ENCODE results near the gene CATSPERZ. TPM values are rescaled to one million over a fixed set of nuclear protein-coding genes. Genes with fewer than 3 reads are reported as not detected.

CATSPERZ gene
- polyA plus RNA-seq, 1 donor from 2014 or later: not detected

GRCh38 chr11:64339754-64340408 is 39.7 kb downstream of the CATSPERZ start, which contains the start of gene CCDC88B:
TSS of gene CCDC88B (plus strand) at chr11:64340204. CDS start at chr11:64340267, 63 bp downstream.
- Histone ChIP-seq H3F3A (ENCODE audit: insufficient read depth, low read length, poor library complexity, severe bottlenecking) (no peaks in the 10 kb centered on the region), H3K4me2 (ENCODE audit: low read length) (no peak within 1 kb of the TSS), H3K36me3 (ENCODE audit: insufficient read depth, low read length) (no peaks in the 10 kb centered on the region), H2AFZ (ENCODE audit: low read depth, low read length) (no peak within 1 kb of the TSS), H3K4me3 (ENCODE audit: low read length) (no peak within 1 kb of the TSS), H3K9me2 (ENCODE audit: insufficient read depth, low read length) (no peaks in the 10 kb centered on the region), H3K79me2 (replicated peaks; ENCODE audit: insufficient read depth, low read length) (no peaks in the 10 kb centered on the region), H3K9ac (ENCODE audit: low read length) (no peak within 1 kb of the TSS), H3K9me3 (ENCODE audit: low read length) (no peaks in the 10 kb centered on the region), H3K27me3 (ENCODE audit: insufficient read depth, low read depth, low read length) (no peaks in the 10 kb centered on the region), H3K27ac (ENCODE audit: low read length) (no peak within 1 kb of the TSS), H4K20me1 (ENCODE audit: insufficient read depth) (no peaks in the 10 kb centered on the region)
- TF ChIP-seq MXI1 (conservative IDR thresholded peaks at IDR 0.05; ENCODE audit: poor library complexity, severe bottlenecking) (no peak), POLR2AphosphoS5 (IDR thresholded peaks at IDR 0.05) (no peak), RAD21 (conservative IDR thresholded peaks at IDR 0.05) (no peak), EP300 (conservative IDR thresholded peaks at IDR 0.05; ENCODE audit: poor library complexity, severe bottlenecking) (no peak), SMC3 (conservative IDR thresholded peaks at IDR 0.05; ENCODE audit: poor library complexity) (no peak), TAF1 (IDR thresholded peaks at IDR 0.05; ENCODE audit: low read depth) (no peak), EZH2 (IDR thresholded peaks at IDR 0.05; ENCODE audit: borderline replicate concordance, insufficient read depth, low read length, poor library complexity, severe bottlenecking) (no peak), REST (IDR thresholded peaks at IDR 0.05; ENCODE audit: borderline replicate concordance) (no peak)

GRCh38 chr11:64340671-64341335 is 40.6 kb downstream of the CATSPERZ start:
- Histone ChIP-seq H3K4me2 (ENCODE audit: low read length) (no peak overlapping the region), H3K36me3 (ENCODE audit: insufficient read depth, low read length) (no peaks in the 10 kb centered on the region), H3K9me3 (ENCODE audit: low read length) (no peaks in the 10 kb centered on the region), H3K9me2 (ENCODE audit: insufficient read depth, low read length) (no peaks in the 10 kb centered on the region), H4K20me1 (ENCODE audit: insufficient read depth) (no peaks in the 10 kb centered on the region), H2AFZ (ENCODE audit: low read depth, low read length) (no peak overlapping the region), H3K4me3 (ENCODE audit: low read length) (no peak overlapping the region), H3K79me2 (replicated peaks; ENCODE audit: insufficient read depth, low read length) (no peaks in the 10 kb centered on the region), H3F3A (ENCODE audit: insufficient read depth, low read length, poor library complexity, severe bottlenecking) (no peaks in the 10 kb centered on the region), H3K27ac (ENCODE audit: low read length) (no peak overlapping the region), H3K27me3 (ENCODE audit: insufficient read depth, low read depth, low read length) (no peaks in the 10 kb centered on the region), H3K9ac (ENCODE audit: low read length) (no peak overlapping the region)
- no peak for TF ChIP-seq EZH2 (IDR thresholded peaks at IDR 0.05; ENCODE audit: borderline replicate concordance, insufficient read depth, low read length, poor library complexity, severe bottlenecking)
- TF ChIP-seq TAF1 (IDR thresholded peaks at IDR 0.05; ENCODE audit: low read depth): no peak
- TF ChIP-seq MXI1 (conservative IDR thresholded peaks at IDR 0.05; ENCODE audit: poor library complexity, severe bottlenecking): no peak
- no peak for TF ChIP-seq REST (IDR thresholded peaks at IDR 0.05; ENCODE audit: borderline replicate concordance)
- no peak for TF ChIP-seq SMC3 (conservative IDR thresholded peaks at IDR 0.05; ENCODE audit: poor library complexity)
- TF ChIP-seq RAD21 (conservative IDR thresholded peaks at IDR 0.05): no peak

All from neural cell (in vitro differentiated cells).